DMS 273 (cell line): ENCODE measurements around the gene MYPN.
"Not testable (repeated sequence)": the region's sequence is repeated elsewhere in the genome, so short reads cannot be mapped to it uniquely, and the experiment has no call there.

ENCODE experiments used
- DNase-seq: peaks from one replicate; lab custom pipeline; 2025; ENCODE audit not compliant: unreplicated experiment; lab: John Stamatoyannopoulos, UW

MYPN gene

GRCh38 chr10:68135362-68135761 lies 26.1 kb downstream of the MYPN start:
- DNase-seq = peak; percentile 2

GRCh38 chr10:68135922-68136792 lies 26.9 kb downstream of the MYPN start:
- peak; percentile 65 for DNase-seq

- no peak for DNase-seq
These were observed 27.9 kb downstream of the MYPN start for GRCh38 chr10:68137171-68137570.

GRCh38 chr10:68138526-68138925 lies 29.2 kb downstream of the MYPN start:
- no peak for DNase-seq

- no peak for DNase-seq
These were observed 30.4 kb downstream of the MYPN start for GRCh38 chr10:68139448-68140272.

- DNase-seq = no peak
These were observed 33.5 kb downstream of the MYPN start for GRCh38 chr10:68142761-68143160.

- DNase-seq = no peak
These were observed 35.4 kb downstream of the MYPN start for GRCh38 chr10:68144709-68145108.

GRCh38 chr10:68145705-68146104 lies 36.4 kb downstream of the MYPN start:
- DNase-seq = no peak

GRCh38 chr10:68146133-68146532 lies 36.8 kb downstream of the MYPN start:
- no peak for DNase-seq

GRCh38 chr10:68151453-68151852 lies 42.2 kb downstream of the MYPN start:
- no peak for DNase-seq

GRCh38 chr10:68153473-68154210 lies 44.4 kb downstream of the MYPN start:
- peak; percentile 58 for DNase-seq

- DNase-seq = peak; percentile 89
These were observed 44.9 kb downstream of the MYPN start for GRCh38 chr10:68154211-68154497.

GRCh38 chr10:68155615-68156210 lies 46.4 kb downstream of the MYPN start:
- DNase-seq = no peak

GRCh38 chr10:68156373-68157185 lies 47.3 kb downstream of the MYPN start:
- DNase-seq = peak; percentile 71

GRCh38 chr10:68157522-68157921 lies 48.2 kb downstream of the MYPN start:
- not testable (repeated sequence) for DNase-seq

GRCh38 chr10:68158031-68158430 lies 48.7 kb downstream of the MYPN start:
- DNase-seq = peak; percentile 2

- DNase-seq = no peak
These were observed 54.4 kb downstream of the MYPN start for GRCh38 chr10:68163735-68164134.

- DNase-seq = no peak
These were observed 56.4 kb downstream of the MYPN start for GRCh38 chr10:68165643-68166042.

- no peak for DNase-seq
These were observed 57.7 kb downstream of the MYPN start for GRCh38 chr10:68166871-68167585.
